A549 (cell line): ENCODE measurements around the gene PON1. TPM values are rescaled to one million over a fixed set of nuclear protein-coding genes. Genes with fewer than 3 reads are reported as not detected.

Experiments used
- ATAC-seq, 2 experiments: fragments of 200-7000 bp in 1 of 2; fragments of >200 bp in 1 of 2; cut with Nextera tagmentation in 1 of 2; cut with Tn5 transposase in 1 of 2; 3 replicates each; pipeline versions ENCODE4 v1.8.0 to v1.9.1; 2018 to 2020; ENCODE audit warnings: mild to moderate bottlenecking in 1 of 2, moderate library complexity in 1 of 2
- CTCF ChIA-PET: fragments of 300-600 bp; sonication (Branson Sonifier 250); formaldehyde crosslinking; extraction: SDS; loops from one replicate; lab custom pipeline; 2021; ENCODE audit warnings: antibody characterized with exemption, inconsistent platforms; lab: Yijun Ruan, JAX
- POLR2A ChIA-PET: fragments of 350-600 bp; formaldehyde crosslinking; extraction: SDS; loops from one replicate; lab custom pipeline; 2021; ENCODE audit warnings: antibody characterized with exemption, inconsistent platforms; lab: Yijun Ruan, JAX
- DNase-seq, 2 experiments: peaks; one replicate each; pipeline versions ENCODE4 v3.0.0 to v3.0.0-alpha.2; 2011 to 2016; ENCODE audit warnings: low read depth in 1 of 2, low spot score in 1 of 2
- FAIRE-seq: peaks from 2 replicates; lab custom pipeline; 2011; peaks lifted over from hg19 to GRCh38; lab: Jason Lieb, UNC
- H3K27ac ChIP-seq, 2 experiments: fragments of >200 bp; sonication (Bioruptor Twin); formaldehyde crosslinking; 3 replicates each; pipeline ENCODE4 v1.5.1; 2016 to 2017
- H3K4me1 ChIP-seq: fragments of >200 bp; sonication (Bioruptor Twin); formaldehyde crosslinking; 3 replicates; pipeline ENCODE4 v1.6.1; 2016
- H3K4me2 ChIP-seq: fragments of >200 bp; sonication (Bioruptor Twin); formaldehyde crosslinking; 3 replicates; pipeline ENCODE4 v1.6.1; 2016
- H3K4me3 ChIP-seq: fragments of >200 bp; sonication (Bioruptor Twin); formaldehyde crosslinking; 3 replicates; pipeline ENCODE4 v1.5.1; 2016
- H3K9me3 ChIP-seq: fragments of >200 bp; sonication (Bioruptor Twin); formaldehyde crosslinking; 3 replicates; pipeline ENCODE4 v1.6.1; 2016
- ATOH8 ChIP-seq: fragments of 250-450 bp; sonication (Bioruptor Pico); IDR thresholded peaks from 2 replicates; pipeline ENCODE4 v1.5.0; 2020; ENCODE audit warnings: low read depth, mild to moderate bottlenecking, moderate library complexity
- BCL3 ChIP-seq: fragments of >200 bp; sonication (Bioruptor Twin); formaldehyde crosslinking; IDR thresholded peaks from 3 replicates; pipeline ENCODE4 v1.6.1; 2016
- EHF ChIP-seq: fragments of 250-450 bp; sonication (Bioruptor Pico); IDR thresholded peaks from 2 replicates; pipeline ENCODE4 v1.5.0; 2020; ENCODE audit warnings: mild to moderate bottlenecking
- EP300 ChIP-seq, 2 experiments: fragments of >200 bp; sonication (Bioruptor Twin); formaldehyde crosslinking; IDR thresholded peaks; 2 replicates in 1 of 2; 3 replicates in 1 of 2; pipeline ENCODE4 v1.6.1; 2016 to 2017
- FOSB ChIP-seq: fragments of 250-450 bp; sonication (Bioruptor Pico); IDR thresholded peaks from 2 replicates; pipeline ENCODE4 v1.5.0; 2020; ENCODE audit warnings: mild to moderate bottlenecking, moderate library complexity
- GATA3 ChIP-seq: IDR thresholded peaks from 2 replicates; pipeline ENCODE4 v1.6.1; 2012; ENCODE audit warnings: borderline replicate concordance
- HDAC2 ChIP-seq: fragments of 200-600 bp; sonication (generic); IDR thresholded peaks from 2 replicates; pipeline ENCODE4 v1.6.1; 2016
- HEYL ChIP-seq: fragments of 250-450 bp; sonication (Bioruptor Pico); IDR thresholded peaks from 2 replicates; pipeline ENCODE4 v1.8.0; 2021; ENCODE audit warnings: mild to moderate bottlenecking, moderate library complexity
- HOXA7 ChIP-seq: fragments of 250-450 bp; sonication (Bioruptor Pico); IDR thresholded peaks from 2 replicates; pipeline ENCODE4 v1.5.0; 2020; ENCODE audit warnings: mild to moderate bottlenecking, moderate library complexity
- MAZ ChIP-seq: fragments of 150-350 bp; IDR thresholded peaks from 2 replicates; pipeline ENCODE4 v1.6.1; 2014; ENCODE audit warnings: antibody characterized with exemption, low read depth, low read length, borderline replicate concordance
- RCOR1 ChIP-seq: fragments of 150-350 bp; IDR thresholded peaks from 2 replicates; pipeline ENCODE4 v1.6.1; 2014; ENCODE audit warnings: antibody characterized with exemption, low read length, low read depth
- RFX5 ChIP-seq: fragments of 450-650 bp; IDR thresholded peaks from 2 replicates; pipeline ENCODE4 v1.7.1; 2014; ENCODE audit warnings: antibody characterized with exemption, mild to moderate bottlenecking, moderate library complexity
- RNF2 ChIP-seq: fragments of 200-600 bp; sonication (generic); IDR thresholded peaks from 2 replicates; pipeline ENCODE4 v1.6.1; 2016; ENCODE audit warnings: low read depth, mild to moderate bottlenecking, antibody characterized with exemption, moderate library complexity, borderline replicate concordance
- SREBF2 ChIP-seq: fragments of 450-650 bp; IDR thresholded peaks from 2 replicates; pipeline ENCODE4 v1.6.1; 2014; ENCODE audit warnings: mild to moderate bottlenecking, moderate library complexity
- TFCP2L1 ChIP-seq: fragments of 250-450 bp; sonication (Bioruptor Pico); IDR thresholded peaks from 2 replicates; pipeline ENCODE4 v1.5.0; 2021; ENCODE audit warnings: mild to moderate bottlenecking
- TP53 ChIP-seq: fragments of 250-450 bp; sonication (Bioruptor Pico); IDR thresholded peaks from 2 replicates; pipeline ENCODE4 v1.5.0; 2021; ENCODE audit warnings: mild to moderate bottlenecking, moderate library complexity
- WGBS: methylation state at CpG from one replicate; pipeline ENCODE4 v1.1.6; 2017; ENCODE audit errors: missing lambda C conversion rate; 5-methylcytosine and 5-hydroxymethylcytosine counted together
- polyA plus RNA-seq, 4 experiments: library from polyadenylated mRNA; depleted of rRNA in 3 of 4; stranded (reverse); fragments of >200 nt; fragmentation: RNase III in 1 of 4; extraction: RNeasy Plus Mini Kit Qiagen cat#74134 plus additional on column Dnase treatment in 1 of 4; gene quantifications; 2 replicates in 3 of 4; 3 replicates in 1 of 4; pipeline ENCODE4 v1.2.3, GENCODE V29; 2011 to 2017
- TF ChIP-seq, protein P1 (sequence below): fragments of 250-450 bp; sonication (Bioruptor Pico); IDR thresholded peaks from 2 replicates; pipeline ENCODE4 v1.5.0; 2021; ENCODE audit warnings: mild to moderate bottlenecking, moderate library complexity, borderline replicate concordance
- TF ChIP-seq, protein P2 (sequence below): fragments of >200 bp; sonication (Bioruptor Twin); formaldehyde crosslinking; IDR thresholded peaks from 3 replicates; pipeline ENCODE4 v1.5.1; 2016

PON1 gene
- polyA plus RNA-seq, 2 of the 4 experiments (the other 2 are of a cell fraction), result 0.93 to 6.6 TPM

GRCh38 chr7:95327356-95327755 lies 3.0 kb upstream of the PON1 start:
- CTCF ChIA-PET, result interaction anchor here (0.6 kb wide), 1 partner anchor 63 kb away, joined by 3 read pairs; no protein-coding TSS in a partner anchor
- no peak overlapping the region for H3K4me3 ChIP-seq
- H3K4me1 ChIP-seq, result peaks cover 35% of the 10 kb centered on the region
- FAIRE-seq, result no peak
- POLR2A ChIA-PET, result no interaction called here
- TF ChIP-seq EHF (CRISPR knock-in tag), result no peak
- WGBS, result 89% methylated on average over 3 of the region's 3 CpGs
- DNase-seq, result no peak
- ATAC-seq, result no peak
- H3K4me2 ChIP-seq, result no peak overlapping the region
- H3K9me3 ChIP-seq, result 0 out of 3 replicates have a peak, but pooled peaks cover 3% of the 10 kb centered on the region
- 0 out of 6 replicates have a peak overlapping the region, but pooled peaks of 1 of the 2 experiments have one; percentile 6 for H3K27ac ChIP-seq

GRCh38 chr7:95323410-95324129 lies 762 bp downstream of the PON1 start:
- 67% methylated on average over 9 of the region's 9 CpGs for WGBS
- Histone ChIP-seq H3K4me2 (peak overlapping the region; percentile 77), H3K9me3 (0 out of 3 replicates have a peak, but pooled peaks cover 3% of the 10 kb centered on the region), H3K4me3 (0 out of 3 replicates have a peak overlapping the region, but pooled peaks have one; percentile 18), H3K4me1 (peaks cover 32% of the 10 kb centered on the region), H3K27ac (peak overlapping the region; percentile 86 to 87)
- no peak for FAIRE-seq
- TF ChIP-seq EP300 (IDR thresholded peaks at IDR 0.05) (no peak), RCOR1 (no peak), RFX5 (no peak), RNF2 (no peak), FOSB (CRISPR knock-in tag) (no peak), MAZ (no peak), HDAC2 (no peak), HOXA7 (no peak), ATOH8 (CRISPR knock-in tag) (no peak), HEYL (CRISPR knock-in tag) (no peak), BCL3 (no peak), TFCP2L1 (CRISPR knock-in tag) (no peak), SREBF2 (no peak), GATA3 (no peak), TP53 (CRISPR knock-in tag) (no peak)
- TF ChIP-seq, protein P1, sequence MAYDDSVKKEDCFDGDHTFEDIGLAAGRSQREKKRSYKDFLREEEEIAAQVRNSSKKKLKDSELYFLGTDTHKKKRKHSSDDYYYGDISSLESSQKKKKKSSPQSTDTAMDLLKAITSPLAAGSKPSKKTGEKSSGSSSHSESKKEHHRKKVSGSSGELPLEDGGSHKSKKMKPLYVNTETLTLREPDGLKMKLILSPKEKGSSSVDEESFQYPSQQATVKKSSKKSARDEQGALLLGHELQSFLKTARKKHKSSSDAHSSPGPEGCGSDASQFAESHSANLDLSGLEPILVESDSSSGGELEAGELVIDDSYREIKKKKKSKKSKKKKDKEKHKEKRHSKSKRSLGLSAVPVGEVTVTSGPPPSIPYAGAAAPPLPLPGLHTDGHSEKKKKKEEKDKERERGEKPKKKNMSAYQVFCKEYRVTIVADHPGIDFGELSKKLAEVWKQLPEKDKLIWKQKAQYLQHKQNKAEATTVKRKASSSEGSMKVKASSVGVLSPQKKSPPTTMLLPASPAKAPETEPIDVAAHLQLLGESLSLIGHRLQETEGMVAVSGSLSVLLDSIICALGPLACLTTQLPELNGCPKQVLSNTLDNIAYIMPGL (CRISPR knock-in tag), result no peak
- TF ChIP-seq, protein P2, sequence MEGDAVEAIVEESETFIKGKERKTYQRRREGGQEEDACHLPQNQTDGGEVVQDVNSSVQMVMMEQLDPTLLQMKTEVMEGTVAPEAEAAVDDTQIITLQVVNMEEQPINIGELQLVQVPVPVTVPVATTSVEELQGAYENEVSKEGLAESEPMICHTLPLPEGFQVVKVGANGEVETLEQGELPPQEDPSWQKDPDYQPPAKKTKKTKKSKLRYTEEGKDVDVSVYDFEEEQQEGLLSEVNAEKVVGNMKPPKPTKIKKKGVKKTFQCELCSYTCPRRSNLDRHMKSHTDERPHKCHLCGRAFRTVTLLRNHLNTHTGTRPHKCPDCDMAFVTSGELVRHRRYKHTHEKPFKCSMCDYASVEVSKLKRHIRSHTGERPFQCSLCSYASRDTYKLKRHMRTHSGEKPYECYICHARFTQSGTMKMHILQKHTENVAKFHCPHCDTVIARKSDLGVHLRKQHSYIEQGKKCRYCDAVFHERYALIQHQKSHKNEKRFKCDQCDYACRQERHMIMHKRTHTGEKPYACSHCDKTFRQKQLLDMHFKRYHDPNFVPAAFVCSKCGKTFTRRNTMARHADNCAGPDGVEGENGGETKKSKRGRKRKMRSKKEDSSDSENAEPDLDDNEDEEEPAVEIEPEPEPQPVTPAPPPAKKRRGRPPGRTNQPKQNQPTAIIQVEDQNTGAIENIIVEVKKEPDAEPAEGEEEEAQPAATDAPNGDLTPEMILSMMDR, result no peak
- peak in 1 of 2 experiments; percentile 36 for DNase-seq
- ATAC-seq, result peak in 1 of 2 experiments; percentile 55; a peak in 3 of 6 replicates
- POLR2A ChIA-PET, result no interaction called here
- CTCF ChIA-PET, result interaction anchor here (0.9 to 2.9 kb wide), 6 partner anchors 13 to 363 kb away, joined by 3 to 15 read pairs (median 4); partner anchors contain the start of gene PON3
